ENCODE results near the gene FOXB2. TPM values are rescaled to one million over a fixed set of nuclear protein-coding genes. Genes with fewer than 3 reads are reported as not detected.

Gene FOXB2
- total and polyA plus RNA-seq, 7 donors, result 0.18 TPM; not detected in 6

- TF ChIP-seq, protein P1, sequence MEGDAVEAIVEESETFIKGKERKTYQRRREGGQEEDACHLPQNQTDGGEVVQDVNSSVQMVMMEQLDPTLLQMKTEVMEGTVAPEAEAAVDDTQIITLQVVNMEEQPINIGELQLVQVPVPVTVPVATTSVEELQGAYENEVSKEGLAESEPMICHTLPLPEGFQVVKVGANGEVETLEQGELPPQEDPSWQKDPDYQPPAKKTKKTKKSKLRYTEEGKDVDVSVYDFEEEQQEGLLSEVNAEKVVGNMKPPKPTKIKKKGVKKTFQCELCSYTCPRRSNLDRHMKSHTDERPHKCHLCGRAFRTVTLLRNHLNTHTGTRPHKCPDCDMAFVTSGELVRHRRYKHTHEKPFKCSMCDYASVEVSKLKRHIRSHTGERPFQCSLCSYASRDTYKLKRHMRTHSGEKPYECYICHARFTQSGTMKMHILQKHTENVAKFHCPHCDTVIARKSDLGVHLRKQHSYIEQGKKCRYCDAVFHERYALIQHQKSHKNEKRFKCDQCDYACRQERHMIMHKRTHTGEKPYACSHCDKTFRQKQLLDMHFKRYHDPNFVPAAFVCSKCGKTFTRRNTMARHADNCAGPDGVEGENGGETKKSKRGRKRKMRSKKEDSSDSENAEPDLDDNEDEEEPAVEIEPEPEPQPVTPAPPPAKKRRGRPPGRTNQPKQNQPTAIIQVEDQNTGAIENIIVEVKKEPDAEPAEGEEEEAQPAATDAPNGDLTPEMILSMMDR (IDR thresholded peaks at IDR 0.05), result no peak
- no peak for ATAC-seq
- 0 to 6% (median 0%) methylated on average over 1 of the region's 1 CpG for WGBS, 3 donors
Observed at GRCh38 chr9:77066388-77066787, 46.9 kb downstream of the FOXB2 start.

More at GRCh38 chr9:77066388-77066787, 46.9 kb downstream of the FOXB2 start:
- intact Hi-C loops (cut with DNase I), result no loop called here
- H3K4me3 ChIP-seq, result no peak overlapping the region
- no peaks in the 10 kb centered on the region for H3K9me3 ChIP-seq
- DNase-seq, result no peak
- H3K27ac ChIP-seq, result no peak overlapping the region
- H3K36me3 ChIP-seq (ENCODE audit: insufficient read depth in 1 of 2, low read depth in 1 of 2), result no peaks in the 10 kb centered on the region
- no peaks in the 10 kb centered on the region for H3K4me1 ChIP-seq
- no peaks in the 10 kb centered on the region for H3K27me3 ChIP-seq (ENCODE audit: insufficient read depth in 3 of 3, low read length in 2 of 3)

Other genes with a start within 250 kb of the FOXB2 start
- gene PRUNE2, start 113.5 kb upstream of the FOXB2 start, total RNA-seq, result 10 to 100 TPM in 2 of 4 donors, 1 to 10 TPM in 2; 2.0 to 79.9 (median 24.7) TPM
- 1 to 10 TPM; 1.2 to 3.6 (median 1.7) TPM for gene PRUNE2, start 113.5 kb upstream of the FOXB2 start, polyA plus RNA-seq
- gene VPS13A, start 157.9 kb downstream of the FOXB2 start, total RNA-seq, result 10 to 100 TPM; 19.4 to 27.0 (median 20.7) TPM
- gene VPS13A, start 157.9 kb downstream of the FOXB2 start, polyA plus RNA-seq, result 1 to 10 TPM; 3.3 to 9.0 (median 4.7) TPM